ENCODE results near the gene WASF2.
A peak's percentile ranks its signal among the peaks of the same experiment; 100 is the strongest.
"Not testable (repeated sequence)": the region's sequence is repeated elsewhere in the genome, so short reads cannot be mapped to it uniquely, and the experiment has no call there.

WASF2 gene, protein sequence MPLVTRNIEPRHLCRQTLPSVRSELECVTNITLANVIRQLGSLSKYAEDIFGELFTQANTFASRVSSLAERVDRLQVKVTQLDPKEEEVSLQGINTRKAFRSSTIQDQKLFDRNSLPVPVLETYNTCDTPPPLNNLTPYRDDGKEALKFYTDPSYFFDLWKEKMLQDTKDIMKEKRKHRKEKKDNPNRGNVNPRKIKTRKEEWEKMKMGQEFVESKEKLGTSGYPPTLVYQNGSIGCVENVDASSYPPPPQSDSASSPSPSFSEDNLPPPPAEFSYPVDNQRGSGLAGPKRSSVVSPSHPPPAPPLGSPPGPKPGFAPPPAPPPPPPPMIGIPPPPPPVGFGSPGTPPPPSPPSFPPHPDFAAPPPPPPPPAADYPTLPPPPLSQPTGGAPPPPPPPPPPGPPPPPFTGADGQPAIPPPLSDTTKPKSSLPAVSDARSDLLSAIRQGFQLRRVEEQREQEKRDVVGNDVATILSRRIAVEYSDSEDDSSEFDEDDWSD

DNA sequence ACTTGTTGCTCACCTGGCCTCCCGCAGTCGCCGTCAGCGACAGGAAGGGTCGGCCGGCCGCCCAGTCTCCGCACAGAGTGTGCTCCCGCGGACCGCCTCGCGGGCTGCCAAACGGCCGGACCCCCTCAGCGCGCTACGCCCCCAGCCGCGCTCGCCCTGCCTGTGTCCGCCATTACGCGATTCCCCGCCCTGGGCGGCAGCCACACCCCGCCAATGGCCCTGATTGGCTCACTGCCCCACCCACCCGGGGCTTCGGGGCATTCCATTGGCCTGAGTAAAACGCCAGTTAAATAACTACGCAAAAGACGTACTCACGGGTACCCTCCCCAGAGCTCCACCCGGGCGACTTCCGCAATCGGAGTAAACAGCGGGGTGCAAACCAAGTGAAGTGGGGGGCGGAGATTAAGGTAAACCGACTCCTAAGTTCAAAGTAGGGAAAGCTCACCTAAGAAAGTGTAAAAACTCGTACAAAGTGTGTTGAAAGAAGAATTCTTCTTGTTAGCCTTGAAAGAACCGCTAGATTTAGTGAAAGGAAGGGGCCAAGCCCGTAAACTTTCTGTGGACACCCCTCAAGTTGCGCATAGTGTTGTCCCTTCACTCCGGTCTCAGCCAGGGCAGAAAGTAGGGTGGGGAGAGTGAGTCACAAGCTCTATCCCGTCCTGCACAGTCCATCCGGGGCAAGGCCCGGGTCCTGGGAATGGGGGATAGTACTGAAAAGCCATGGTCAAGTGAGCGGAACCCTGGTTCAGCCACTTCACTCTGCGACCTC is at the start of gene WASF2:
Gene WASF2, minus strand, starts transcription at position 195 of the 769 bp plus-strand sequence. CDS start 61,277 bp downstream, outside the sequence.
- DNase-seq, result peak; percentile 95

DNA sequence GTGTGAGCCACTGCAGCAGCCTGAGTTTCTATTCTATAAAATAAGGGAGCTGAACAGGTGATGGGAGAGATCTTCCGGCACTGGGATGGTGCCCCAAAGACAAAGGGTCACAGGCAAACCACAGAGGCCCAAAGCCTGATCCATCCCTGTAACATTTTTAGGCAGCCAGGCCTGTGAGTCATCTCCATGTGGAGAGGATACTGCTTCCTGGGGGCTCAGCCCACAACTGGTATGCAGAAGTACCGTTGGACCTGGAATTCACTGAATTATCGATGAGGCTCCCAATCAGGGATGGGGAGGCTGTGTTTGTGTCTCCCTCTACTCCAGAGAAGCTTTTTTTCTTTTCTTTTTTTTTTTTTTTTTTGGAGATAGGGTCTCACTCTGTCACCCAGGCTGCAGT is 48.8 kb upstream of the WASF2 start:
- DNase-seq, result no peak

DNA sequence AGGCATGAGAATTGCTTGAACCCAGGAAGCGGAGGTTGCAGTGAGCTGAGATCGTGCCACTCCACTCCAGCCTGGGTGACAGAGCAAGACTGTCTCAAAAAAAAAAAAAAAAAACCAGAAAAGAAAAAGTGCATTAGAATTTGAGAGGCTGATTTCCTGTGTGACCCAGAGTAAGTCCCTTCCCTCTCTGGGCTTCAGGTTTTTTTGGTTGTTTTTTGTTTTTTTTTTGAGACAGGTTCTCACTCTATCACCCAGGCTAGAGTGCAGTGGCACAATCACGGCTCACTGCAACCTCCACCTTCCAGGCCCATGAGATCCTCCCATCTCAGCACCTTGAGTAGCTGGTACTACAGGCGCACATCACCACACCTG is 48.3 kb upstream of the WASF2 start:
- not testable (repeated sequence) for DNase-seq

DNA sequence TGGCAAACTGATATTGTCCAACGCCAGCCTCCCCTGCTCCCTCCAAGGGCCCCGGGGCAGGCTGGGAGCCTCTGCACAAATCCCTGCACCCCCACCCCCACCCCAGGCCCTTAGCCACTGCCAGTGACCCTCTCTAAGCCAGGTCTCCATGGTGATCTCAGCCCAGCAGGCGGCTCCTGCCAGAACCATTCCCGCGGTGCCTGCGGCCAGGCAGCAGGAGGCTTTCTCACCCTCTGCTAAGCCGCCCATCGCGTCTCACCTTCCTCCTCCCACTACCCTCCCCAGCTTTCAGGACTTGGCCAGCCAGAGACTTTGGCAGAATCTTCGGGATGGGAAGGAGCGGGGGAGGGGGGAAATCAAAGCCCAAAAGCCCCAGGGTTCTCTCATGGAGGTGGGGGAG is 46.8 kb upstream of the WASF2 start:
- no peak for DNase-seq

DNA sequence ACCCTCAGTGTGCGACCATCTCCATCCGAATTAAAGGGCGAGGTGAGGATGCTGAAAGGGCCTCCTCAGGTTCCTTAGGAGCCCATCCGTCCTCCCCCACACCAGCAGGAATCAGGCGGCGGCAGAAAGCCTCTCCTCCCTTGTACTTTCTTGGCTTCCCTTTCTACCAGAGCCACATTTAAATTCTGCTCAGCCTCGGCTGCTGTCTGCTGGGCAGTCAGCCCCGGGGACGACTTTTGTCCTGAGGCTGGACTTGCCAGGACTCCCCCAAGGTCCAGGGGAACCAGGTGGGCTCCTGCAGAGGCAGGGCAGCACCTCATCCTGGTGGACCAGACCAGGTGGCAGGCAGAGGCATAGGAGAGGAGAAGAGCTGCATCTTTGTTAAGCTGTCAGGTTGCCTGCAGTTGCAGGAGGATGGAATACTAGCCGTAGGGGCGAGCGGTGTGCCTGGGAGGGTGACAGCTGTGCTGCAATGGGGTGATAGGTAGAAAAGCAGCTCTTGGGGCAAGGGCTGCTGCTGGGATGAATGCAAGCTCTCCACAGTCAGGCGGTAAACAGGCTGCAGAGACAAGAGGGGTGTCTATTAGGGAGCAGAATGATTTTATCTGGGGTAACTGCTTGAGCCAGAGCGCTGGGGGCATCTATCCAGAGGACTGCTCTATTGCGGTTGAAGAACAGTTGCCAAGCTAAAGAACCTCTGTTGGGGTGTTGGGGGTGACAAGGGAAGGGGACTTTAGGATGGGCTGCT is 46.2 kb upstream of the WASF2 start:
- DNase-seq, result no peak

DNA sequence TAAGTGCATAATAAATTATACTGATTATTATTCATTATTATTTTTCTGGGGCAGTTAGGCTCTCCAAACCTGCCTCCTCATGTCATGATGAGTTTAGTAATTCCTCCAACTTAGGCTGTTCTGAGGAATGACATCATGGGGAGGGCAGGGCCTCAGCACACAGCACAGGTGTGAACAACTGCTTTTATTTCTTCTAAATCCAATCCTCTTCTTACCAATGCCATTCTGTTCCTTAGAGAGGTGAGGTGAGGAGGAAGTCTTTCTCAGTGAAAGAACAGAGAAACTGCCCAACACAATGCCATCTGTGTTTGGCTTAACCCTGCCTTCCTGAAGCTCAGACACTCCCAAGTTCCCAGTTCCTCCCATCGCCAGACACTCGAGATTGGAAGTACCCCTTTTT is 45.4 kb upstream of the WASF2 start:
- DNase-seq, result no peak

DNA sequence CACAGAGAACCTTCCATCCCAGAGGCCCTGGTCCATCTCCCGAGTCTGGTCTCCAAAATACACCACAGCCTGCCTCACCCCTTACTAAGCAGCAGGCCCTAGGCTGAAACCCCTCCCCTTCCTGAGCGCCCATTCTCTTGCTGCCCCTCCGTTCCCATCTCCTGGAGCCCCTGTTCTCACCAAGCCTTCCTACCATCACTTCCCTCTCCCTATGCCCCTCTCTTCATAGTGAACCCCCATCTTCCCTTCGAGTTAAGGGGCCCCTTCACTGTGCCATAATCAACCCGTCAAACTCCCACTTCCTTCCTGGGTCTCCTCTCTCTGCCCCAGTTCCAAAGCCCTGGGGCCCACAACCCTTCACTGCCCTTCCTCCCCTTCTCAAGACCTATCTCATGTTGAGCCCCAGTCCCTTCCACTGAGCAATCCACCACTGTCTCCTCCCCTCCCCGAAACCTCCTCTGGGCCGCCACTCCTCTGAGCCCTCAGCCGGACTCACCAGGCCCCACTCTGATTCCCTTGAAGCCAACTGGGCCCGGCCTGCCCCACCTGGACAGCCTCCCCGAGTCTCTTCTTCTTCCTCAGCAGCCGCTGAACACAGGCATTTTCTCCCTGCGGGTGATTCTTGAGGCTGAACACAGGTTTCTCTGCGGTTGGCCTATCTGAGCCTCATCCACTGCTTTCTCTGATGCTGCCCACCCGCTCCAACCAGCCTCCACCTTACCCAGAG is 42.2 kb upstream of the WASF2 start:
- DNase-seq, result no peak

DNA sequence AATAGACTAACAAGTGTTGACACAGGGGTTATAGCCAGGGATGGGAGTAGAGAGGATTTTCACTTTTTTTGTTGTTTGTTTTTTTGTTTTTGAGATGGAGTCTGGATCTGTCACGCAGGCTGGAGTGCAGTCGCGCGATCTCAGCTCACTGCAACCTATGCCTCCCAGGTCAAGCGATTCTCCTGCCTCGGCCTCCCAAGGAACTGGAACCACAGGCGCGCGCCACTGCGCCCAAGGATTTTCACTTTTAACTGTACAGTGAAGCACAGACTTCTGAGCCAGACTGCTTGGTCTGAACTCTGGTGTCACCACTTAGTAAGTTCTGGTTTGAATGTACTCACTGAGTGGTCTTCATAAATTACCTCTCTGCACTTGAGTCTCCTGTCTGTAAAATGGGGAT is 40.2 kb upstream of the WASF2 start:
- DNase-seq, result no peak

DNA sequence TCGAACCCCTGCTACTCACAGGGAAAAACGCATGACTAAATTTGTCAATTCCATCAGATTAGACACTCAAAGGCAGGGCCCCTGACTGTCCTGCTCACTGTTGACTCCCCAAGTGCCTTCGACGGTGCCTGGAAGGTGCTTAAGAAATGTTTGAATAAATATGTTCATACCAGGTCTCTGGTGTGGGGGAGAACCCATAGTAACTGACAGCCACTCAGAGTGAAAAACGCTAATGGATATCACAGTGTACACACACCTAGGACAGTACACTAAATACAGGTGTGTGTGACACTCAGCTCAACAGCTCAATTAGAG is 39.7 kb upstream of the WASF2 start:
- no peak for DNase-seq

DNA sequence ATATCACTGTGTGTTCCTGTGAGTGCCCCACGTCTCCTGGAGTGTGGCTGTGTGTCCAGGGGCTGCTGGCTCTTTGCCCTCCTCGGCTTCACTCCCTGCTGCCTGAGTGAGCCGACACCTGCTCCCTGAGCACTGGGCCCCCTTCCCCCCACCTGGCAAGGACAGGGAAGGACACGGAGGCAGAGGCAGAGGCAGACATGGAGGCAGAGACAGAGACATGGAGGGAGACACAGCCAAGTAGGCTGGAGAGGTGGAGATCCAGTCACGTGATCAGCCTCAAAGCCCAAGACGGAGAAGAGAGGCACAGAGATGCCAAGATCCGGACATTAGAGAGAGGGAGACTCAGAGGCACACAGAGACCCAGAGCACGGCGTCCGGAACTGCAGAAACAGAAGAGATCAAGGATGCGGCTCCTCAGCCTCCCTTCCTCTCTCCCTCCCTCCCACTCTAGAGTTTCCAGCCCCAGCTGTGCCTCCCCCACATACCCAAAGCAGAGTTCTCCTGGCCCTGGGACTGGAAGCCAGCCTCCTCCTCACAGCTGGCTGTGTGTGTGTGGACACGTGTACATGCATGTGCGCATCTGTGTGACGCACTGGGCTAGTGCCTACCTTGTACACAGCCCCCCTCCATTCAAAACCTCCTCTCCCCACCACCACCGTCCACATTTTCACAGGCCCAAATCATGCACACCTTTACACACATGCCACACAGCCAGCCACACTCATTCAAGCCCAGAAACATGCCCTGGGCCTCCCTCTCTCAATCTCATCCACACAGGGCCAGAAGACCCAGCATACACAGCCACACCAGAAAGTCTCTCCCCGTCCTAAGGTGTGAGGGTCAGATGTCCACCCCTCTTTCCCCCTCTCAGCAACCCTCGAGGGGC is 39.1 kb upstream of the WASF2 start:
- no peak for DNase-seq

DNA sequence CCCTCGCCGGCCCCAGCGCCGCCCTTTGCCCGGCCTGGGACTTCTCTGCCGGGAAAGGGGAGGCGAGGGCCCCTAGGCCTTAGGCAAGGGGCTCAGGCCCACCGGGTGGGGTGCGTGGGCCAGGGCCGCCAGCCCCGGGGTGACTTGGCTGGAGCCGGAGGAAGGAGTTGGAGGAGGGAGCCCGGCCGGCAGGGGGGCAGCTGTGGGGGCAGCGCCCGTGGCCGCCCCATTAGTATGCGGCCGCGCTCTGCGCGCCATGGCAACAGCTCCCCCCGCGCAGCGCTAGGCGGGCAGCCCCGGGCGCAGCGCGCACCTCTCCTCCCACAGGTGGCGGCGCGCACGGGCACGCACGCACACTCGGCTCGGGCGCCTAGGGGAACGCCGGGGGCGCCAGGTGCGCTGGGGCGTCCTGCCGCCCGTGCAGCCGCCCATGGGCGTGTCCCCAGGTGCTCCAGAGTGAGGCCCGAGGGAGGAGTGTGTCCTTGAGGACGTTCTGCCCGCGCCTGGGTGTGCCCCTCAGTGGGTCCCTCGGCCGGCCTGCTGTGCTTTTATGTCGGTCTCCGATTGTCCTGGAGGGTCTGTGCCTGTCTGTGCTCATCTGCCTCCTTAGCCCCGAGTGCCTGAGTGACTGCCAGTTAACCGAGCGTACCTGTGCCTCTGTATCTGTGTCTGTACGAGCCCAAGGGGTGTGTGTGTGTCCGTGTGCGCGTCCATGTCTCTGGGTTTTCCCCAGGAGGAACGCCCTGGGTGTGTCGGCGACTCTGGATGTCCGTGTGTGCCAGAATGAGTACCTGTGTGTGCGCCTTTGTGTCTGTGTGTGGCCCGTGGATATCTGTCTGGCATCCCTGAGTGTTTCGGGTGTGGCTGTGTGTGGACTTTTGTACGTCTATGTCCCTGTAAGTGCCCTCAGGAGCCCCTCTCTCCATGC is 38.2 kb upstream of the WASF2 start:
- peak; percentile 33 for DNase-seq

DNA sequence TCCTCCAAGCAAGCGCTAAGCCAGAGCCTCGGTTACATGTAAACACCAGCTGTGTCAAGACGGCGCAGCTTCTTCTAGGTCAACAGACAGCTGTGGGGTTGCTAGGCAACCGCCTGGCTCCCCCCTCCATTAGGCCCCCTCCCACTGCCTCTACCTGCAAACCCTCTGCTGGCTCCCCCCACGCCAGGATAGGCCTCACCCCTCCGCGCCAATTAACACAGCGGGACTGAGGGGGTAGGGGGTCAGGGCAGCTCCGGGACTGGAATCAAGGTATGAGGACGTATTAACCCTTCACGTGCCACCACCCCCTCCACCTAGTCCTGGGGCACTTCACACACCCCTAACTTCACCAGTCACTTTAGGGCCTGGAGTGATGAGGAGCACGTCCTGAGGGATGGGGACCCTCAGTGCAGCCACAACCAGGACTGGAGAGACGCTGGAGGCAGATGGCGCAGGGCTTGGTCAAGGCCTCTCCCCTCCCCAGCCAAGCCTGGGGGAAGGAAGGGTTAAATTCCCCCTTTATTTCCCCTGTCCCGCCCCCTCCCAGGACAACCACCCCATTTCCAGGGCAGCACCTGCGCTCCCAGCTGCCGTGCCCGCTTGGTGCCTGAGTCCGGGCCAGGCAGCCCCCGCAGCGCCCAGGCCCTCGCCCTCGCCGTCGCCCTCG is 37.4 kb upstream of the WASF2 start:
- no peak for DNase-seq

DNA sequence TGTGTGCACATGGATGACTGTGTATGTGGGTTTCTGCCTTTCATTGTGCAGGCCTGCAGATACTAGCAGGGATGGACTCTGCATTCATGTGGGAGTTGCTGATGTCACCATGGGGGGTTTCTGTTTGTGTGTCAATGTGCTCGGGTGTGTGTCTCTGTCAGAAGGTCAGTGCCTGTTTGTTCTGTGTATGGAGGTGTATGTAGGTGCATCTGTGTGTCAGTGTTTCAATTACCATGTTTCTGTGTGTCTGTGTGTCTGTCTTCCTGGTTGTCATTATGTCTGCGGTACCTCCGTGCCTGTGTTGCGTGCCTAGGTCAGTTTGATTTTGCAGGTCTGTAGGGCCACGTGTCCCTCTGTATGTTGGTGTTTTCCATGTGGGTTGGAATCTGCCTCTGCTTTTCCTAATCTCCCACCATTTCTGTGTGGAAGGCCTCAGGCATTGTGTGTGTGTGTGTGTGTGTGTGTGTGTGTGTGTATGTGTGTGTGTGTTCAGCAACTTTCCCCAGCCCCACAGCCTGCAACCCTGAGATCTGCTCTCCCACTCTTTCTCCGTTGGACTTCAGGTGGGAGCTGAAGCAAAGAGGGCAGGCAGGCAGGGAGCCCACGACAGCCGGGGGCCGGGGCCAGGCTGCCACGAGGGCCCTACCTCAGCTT is 36.7 kb upstream of the WASF2 start:
- no peak for DNase-seq

DNA sequence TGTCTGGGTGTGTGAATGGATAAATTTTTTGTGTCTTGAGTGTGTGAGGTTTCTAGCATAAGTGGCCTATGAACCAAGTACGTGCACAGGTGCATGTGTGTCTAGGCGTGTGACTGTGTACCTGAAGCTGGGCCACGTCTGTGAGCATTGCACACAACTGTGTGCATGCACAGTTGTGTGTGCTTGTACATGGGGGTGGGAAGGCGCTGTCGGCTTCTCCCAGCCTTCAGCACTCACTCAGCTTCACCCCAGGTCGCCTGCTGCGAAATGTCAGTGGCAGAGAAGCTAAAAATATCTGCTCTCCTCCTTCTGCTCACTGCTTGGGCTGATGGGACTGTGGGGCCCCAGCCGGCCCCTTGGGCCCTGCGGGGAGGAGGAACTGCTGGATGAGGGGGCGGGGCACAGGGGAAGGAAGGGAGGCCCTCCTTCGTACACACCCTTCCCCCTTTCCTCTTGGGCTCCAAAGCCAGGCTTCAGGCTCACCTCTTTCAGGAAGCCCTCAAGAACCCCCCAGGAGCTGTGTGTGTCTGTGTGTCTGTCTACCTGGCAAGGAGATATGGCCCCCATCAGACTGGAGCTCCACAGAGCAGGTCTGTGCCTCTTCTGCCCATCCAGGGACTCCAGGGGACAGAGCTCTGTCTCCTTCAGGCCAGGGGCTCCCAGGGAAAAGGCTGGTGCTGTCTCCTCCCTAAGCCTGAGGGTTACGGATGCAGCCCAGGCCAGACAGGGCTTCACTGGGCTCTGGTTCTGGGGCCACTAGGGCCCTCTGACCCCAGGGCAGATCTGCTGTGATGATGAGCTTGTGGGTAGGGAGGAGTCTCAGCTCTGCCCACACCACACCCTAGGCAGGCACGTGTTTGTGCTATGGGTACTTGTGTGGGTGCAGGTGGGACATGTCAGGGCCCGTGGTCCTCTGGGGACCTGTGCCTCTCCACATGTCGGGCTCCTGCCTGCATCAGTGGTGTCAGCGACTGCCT is 35.6 kb upstream of the WASF2 start:
- DNase-seq, result no peak

DNA sequence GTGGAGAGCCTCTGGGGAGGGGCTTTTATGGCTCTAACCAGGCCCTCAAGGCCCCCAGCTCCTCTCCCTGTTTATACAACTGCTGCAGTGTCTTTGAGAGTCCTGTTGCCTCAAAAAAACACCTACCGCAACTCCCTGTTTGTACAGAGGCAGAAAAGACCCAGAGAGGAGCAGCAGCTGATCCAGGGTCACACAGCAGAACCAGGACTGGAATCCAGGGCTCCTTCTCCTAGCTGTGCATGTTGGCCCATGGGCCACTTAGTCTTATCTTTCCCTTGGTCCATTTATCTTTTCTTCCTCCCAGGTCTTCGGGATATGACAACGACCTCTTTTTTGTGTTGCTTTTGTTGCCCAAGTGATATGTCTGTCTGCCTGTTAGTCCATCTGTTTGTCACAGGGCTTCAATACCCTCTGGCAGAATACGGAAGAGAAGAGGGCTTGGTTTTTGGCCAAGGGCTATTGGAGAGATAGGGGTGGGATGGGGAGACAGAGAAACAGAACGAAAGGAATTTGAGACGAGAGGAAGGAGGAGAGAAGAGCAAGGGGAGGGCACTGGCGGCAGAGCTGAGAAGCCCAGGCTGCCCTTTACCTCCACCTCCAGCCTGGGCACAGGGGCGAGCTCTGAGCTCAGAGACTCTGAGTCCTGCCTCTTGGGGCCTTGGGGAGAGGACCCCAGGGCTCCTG is 33.5 kb upstream of the WASF2 start:
- no peak for DNase-seq

DNA sequence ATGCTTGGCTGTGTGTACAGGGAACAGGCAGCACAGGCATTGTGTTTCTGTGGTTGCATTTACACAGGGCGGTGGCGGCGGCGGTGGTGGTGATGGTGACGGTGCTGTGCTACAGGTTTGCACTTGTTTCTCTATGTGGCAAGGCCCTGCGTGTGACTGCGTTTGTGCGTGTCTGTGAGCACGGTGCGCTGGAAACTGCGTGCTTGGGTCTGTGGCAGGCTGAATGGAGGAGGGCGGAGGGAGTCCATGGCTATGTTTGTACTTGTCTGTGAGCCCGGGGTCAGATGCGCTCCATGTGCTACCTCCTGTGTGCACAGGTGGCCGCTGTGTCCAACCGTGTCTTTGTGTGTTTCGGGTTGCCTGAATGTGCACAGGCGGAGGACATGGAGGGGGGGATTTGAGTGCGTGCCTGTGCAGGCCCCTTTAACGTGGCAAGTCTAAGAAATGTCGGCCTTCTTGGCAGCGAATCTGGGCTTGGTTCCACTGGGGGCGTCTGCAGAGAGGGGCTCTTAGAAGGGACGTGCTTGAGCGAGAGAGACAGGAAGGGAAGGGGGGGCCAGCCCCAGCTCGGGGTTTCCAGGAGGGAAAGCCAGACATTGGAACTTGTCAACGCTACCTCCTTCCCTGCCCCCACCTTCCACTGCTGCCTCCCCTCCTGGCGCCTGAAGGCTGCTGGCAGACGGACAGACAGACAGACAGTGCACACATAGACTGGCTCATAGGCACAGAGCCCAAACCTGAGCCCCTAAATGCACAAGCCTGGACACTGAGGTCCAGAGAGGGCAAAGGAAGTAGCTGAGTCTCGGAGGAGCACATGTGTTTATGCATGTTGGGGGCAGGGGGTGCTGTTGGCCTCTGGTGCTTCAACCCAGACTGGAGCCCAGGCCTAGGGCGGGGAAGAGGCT is 32.7 kb upstream of the WASF2 start:
- peak; percentile 43 for DNase-seq
